Muscle of leg (tissue), 11 donors: ENCODE results near the gene CTBP2. TPM values are rescaled to one million over a fixed set of nuclear protein-coding genes. Genes with fewer than 3 reads are reported as not detected.

Experiments
- DNase-seq: peaks from one replicate; pipeline ENCODE4 v3.0.0; 2013
- H3K27ac ChIP-seq: one replicate; pipeline ENCODE4 v1.5.1; 2013; ENCODE audit warnings: mild to moderate bottlenecking, low read length, control low read depth
- H3K27me3 ChIP-seq: one replicate; pipeline ENCODE4 v1.6.1; 2013; ENCODE audit warnings: low read length; ENCODE audit not compliant: control insufficient read depth, insufficient read depth
- H3K36me3 ChIP-seq: one replicate; pipeline ENCODE4 v1.6.1; 2013; ENCODE audit warnings: low read length; ENCODE audit not compliant: control insufficient read depth, insufficient read depth
- H3K4me1 ChIP-seq: one replicate; pipeline ENCODE4 v1.6.1; 2013; ENCODE audit warnings: low read length; ENCODE audit not compliant: control insufficient read depth, insufficient read depth
- H3K4me3 ChIP-seq: one replicate; pipeline ENCODE4 v1.5.1; 2013; ENCODE audit warnings: low read length, control low read depth
- H3K9me3 ChIP-seq: replicated peaks from 2 replicates; pipeline ENCODE4 v1.6.1; 2013; ENCODE audit warnings: low read depth, low read length; ENCODE audit not compliant: control insufficient read depth
- WGBS: methylation state at CpG from one replicate; pipeline ENCODE4 v1.1.5; 2013; ENCODE audit warnings: missing lambda C conversion rate; ENCODE audit not compliant: insufficient coverage; 5-methylcytosine and 5-hydroxymethylcytosine counted together
- polyA plus RNA-seq, 8 donors: library from polyadenylated mRNA; unstranded; fragments of 120-200 nt; gene quantifications; one replicate each; pipeline versions ENCODE4 v1.2.1 to v1.2.3, GENCODE V29; 2013; ENCODE audit warnings: inconsistent platforms in 1 of 8, low replicate concordance in 1 of 8; ENCODE audit not compliant: insufficient read length in 8 of 8, insufficient read depth in 1 of 8
- total RNA-seq: library from RNA; stranded (reverse); fragments of 120-200 nt; gene quantifications from one replicate; pipeline ENCODE4 v1.2.4, GENCODE V29; 2013

Gene CTBP2
- total and polyA plus RNA-seq, 9 donors: 32.4 to 50.2 (median 41.0) TPM

DNA sequence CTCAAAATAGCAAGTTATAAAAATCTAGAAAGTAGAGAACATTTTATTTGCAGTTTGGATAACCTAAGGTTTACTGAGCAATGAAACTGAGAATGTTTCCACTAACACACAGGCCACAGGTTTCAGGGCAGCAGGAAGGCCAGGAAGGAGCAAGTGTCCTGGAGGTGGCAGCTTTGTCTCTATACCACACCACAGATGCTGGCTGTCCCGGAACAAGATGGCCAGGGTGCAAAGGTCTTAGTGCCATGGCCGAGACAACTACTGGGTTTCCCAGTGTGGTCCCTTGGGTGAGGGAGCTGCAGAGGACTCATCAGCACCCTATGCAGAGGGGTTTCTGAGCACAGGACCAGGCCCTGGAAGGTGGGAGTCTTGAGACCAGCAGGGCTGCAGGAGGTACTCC is 92.0 kb downstream of the CTBP2 start:
- 61% methylated on average over 2 of the region's 2 CpGs for whole genome bisulfite sequencing
- no peak overlapping the region for H3K27ac ChIP-seq
- DNase-seq: no peak
- H3K27me3 ChIP-seq: no peaks in the 10 kb centered on the region
- H3K36me3 ChIP-seq: peaks cover 20% of the 10 kb centered on the region
- H3K4me1 ChIP-seq: peaks cover 23% of the 10 kb centered on the region
- H3K4me3 ChIP-seq: no peak overlapping the region
- H3K9me3 ChIP-seq: no peaks in the 10 kb centered on the region

DNA sequence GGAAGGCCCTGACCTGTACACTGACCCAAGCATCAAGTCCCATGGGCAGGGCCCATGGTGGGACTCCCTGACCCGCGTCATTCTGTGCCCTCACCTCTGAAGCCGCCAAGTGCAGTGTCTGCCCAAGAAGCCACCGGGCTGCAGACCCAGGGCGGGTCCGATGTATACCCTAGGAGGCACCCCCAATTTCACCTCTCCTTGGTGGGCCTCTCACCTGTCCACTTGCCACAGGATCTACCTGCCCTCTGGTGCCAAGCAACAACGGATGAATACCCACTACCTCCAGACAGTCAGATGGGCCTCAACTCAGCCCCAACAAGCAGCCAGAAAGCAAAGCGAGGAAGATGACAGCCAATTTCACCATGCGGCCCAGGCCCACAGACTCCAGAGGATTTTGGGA is 92.6 kb downstream of the CTBP2 start:
- DNase-seq: no peak
- H3K4me1 ChIP-seq: peaks cover 29% of the 10 kb centered on the region
- H3K27ac ChIP-seq: no peak overlapping the region
- H3K36me3 ChIP-seq: peaks cover 20% of the 10 kb centered on the region
- H3K4me3 ChIP-seq: no peak overlapping the region
- WGBS: 93% methylated on average over 9 of the region's 9 CpGs
- no peaks in the 10 kb centered on the region for H3K9me3 ChIP-seq
- H3K27me3 ChIP-seq: no peaks in the 10 kb centered on the region

DNA sequence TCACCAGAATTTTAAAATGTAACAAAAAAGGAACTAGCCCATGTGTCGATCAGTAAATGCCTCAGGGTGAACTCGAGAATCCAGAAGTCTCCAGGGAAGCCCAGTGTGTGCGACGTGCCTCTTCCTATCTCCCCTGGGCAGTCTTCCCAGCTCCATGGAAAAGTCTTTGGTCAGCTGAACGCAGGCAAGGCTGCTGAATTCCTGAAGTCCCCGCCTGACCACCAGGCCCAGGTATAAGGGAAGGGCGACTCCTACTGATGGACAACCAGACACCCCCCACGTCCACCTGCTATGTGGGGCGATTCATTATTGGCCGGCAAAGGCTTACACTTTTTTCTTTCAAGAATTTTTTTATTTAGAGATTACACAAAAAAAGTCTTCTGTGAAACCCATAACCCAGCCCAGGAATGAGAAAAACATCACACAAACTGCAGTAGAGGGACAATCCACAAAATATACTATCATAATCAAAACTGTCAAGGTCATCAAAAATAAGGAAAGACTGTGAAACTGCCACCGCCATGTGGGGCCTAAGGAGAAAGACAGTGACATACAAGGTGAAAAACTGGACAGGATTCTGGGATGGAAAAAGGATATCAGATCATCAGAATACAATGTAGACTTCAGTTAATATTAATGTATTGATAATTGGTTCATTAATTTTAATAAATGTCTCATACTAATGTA is 93.5 kb downstream of the CTBP2 start:
- Histone ChIP-seq H3K36me3 (peaks cover 20% of the 10 kb centered on the region), H3K4me1 (peaks cover 38% of the 10 kb centered on the region), H3K9me3 (no peaks in the 10 kb centered on the region), H3K27ac (no peak overlapping the region), H3K4me3 (no peak overlapping the region), H3K27me3 (no peaks in the 10 kb centered on the region)
- WGBS: 85% methylated on average over 4 of the region's 11 CpGs
- no peak for DNase-seq

GRCh38 chr10:125064681-125065492 is 95.5 kb downstream of the CTBP2 start:
- 79% methylated on average over 2 of the region's 8 CpGs for WGBS
- Histone ChIP-seq H3K27me3 (no peaks in the 10 kb centered on the region), H3K27ac (peak overlapping the region; percentile 65), H3K36me3 (peaks cover 18% of the 10 kb centered on the region), H3K9me3 (no peaks in the 10 kb centered on the region), H3K4me1 (peaks cover 58% of the 10 kb centered on the region), H3K4me3 (no peak overlapping the region)
- peak; percentile 53 for DNase-seq

GRCh38 chr10:125063256-125063925 is 97.0 kb downstream of the CTBP2 start:
- peak overlapping the region; percentile 86 for H3K27ac ChIP-seq
- peaks cover 71% of the 10 kb centered on the region for H3K4me1 ChIP-seq
- 56% methylated on average over 12 of the region's 23 CpGs for WGBS
- H3K4me3 ChIP-seq: no peak overlapping the region
- H3K27me3 ChIP-seq: no peaks in the 10 kb centered on the region
- H3K9me3 ChIP-seq: no peaks in the 10 kb centered on the region
- H3K36me3 ChIP-seq: peaks cover 14% of the 10 kb centered on the region
- DNase-seq: no peak

DNA sequence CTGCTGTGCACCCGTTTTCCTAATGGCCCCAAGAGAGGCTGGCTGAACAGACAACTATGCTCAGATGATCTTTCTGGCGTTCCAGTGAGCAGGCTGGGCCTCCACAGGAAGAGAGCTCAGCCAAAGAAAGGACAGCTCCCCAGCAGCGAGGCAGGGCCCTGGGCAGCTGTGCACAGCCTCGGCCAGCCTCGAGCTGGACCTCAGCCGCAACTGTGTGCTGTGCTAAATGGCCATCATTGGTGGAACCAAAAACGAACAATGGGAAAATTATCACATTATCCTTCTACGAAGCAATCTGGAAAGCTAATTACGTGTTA is 97.5 kb downstream of the CTBP2 start:
- peak; percentile 84 for DNase-seq

GRCh38 chr10:125062227-125062913 is 98.0 kb downstream of the CTBP2 start:
- H3K36me3 ChIP-seq: peaks cover 10% of the 10 kb centered on the region
- WGBS: 79% methylated on average over 6 of the region's 18 CpGs
- no peaks in the 10 kb centered on the region for H3K9me3 ChIP-seq
- H3K4me3 ChIP-seq: no peak overlapping the region
- DNase-seq: no peak
- H3K4me1 ChIP-seq: peaks cover 81% of the 10 kb centered on the region
- H3K27me3 ChIP-seq: no peaks in the 10 kb centered on the region
- peak overlapping the region; percentile 86 for H3K27ac ChIP-seq

More for the DNA sequence above, 97.5 kb downstream of the CTBP2 start:
- no peaks in the 10 kb centered on the region for H3K27me3 ChIP-seq
- H3K36me3 ChIP-seq: peaks cover 12% of the 10 kb centered on the region
- H3K27ac ChIP-seq: peak overlapping the region; percentile 86
- H3K4me1 ChIP-seq: peaks cover 76% of the 10 kb centered on the region
- H3K9me3 ChIP-seq: no peaks in the 10 kb centered on the region
- 18% methylated on average over 8 of the region's 9 CpGs for WGBS
- H3K4me3 ChIP-seq: no peak overlapping the region

DNA sequence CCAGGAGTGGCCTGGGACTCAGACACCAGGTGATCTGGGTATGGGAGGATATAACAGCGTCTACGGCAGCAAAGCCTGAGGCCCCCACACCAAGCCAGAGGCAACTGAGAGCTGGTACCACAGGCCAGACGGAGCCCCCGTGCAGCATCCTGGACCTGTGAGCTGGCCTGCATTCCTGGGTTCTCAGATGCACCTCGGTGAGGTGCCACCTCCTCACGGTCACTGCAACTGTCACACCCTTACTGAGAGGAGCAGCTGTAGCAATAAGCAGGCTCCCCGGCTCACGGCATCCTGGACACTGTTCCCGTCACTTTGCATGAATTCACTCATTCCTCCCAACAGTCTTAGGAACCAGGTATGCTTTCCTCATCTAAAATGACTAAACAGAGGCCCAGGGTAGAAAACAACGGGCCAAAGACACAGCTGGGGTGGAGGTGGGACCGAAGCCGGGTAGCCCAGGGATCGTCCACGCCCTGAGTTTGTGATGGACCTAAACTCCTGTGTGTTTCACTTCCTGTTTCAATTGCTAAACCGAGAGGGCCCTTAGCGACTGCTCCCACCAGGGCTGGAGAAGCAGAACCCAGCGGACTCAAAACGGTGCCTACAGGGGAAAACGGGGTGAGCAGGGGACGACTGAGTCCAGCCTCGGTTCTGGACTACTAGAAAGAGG is 98.7 kb downstream of the CTBP2 start:
- peaks cover 88% of the 10 kb centered on the region for H3K4me1 ChIP-seq
- H3K27me3 ChIP-seq: no peaks in the 10 kb centered on the region
- H3K36me3 ChIP-seq: peaks cover 10% of the 10 kb centered on the region
- H3K9me3 ChIP-seq: no peaks in the 10 kb centered on the region
- no peak overlapping the region for H3K4me3 ChIP-seq
- WGBS: 45% methylated on average over 20 of the region's 21 CpGs
- H3K27ac ChIP-seq: peak overlapping the region; percentile 86
- no peak for DNase-seq

DNA sequence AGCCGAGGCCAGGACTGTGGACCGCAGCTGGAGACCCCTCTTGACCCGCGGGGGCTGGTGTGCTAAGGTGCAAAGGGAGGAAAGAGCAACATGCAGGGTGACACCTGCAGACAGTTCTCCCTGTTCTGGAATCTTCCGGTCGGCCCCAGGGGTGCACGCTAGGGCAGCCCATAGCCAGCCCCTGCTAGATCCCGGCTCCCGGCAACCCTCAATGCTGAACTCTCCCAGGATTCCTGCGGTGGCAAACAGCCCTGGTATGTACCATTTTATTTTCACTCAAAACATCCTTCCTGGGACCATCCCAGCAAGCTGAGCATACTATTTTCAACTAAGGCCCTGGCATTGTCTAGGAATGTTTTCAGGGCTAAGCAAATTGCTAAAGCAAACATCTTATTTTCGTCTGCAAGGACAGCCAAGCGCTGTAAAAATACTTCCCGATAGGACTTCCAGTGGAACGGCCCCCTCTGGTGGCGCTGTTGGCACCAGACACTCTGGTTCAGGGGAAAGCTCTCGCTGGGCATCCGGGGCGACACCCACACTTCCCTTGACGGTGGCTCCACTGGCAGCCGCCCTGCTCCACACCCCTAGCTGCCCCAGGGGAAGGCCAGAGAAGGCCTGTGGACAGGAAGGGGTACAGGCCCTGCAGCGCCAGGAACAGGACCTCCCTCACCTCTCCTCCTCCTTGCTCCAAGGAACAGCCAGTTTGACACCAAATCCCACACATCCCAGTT is 99.4 kb downstream of the CTBP2 start:
- Histone ChIP-seq H3K27ac (peak overlapping the region; percentile 86), H3K27me3 (no peaks in the 10 kb centered on the region), H3K9me3 (no peaks in the 10 kb centered on the region), H3K36me3 (peaks cover 8% of the 10 kb centered on the region), H3K4me1 (peaks cover 95% of the 10 kb centered on the region), H3K4me3 (no peak overlapping the region)
- DNase-seq: peak; percentile 92
- WGBS: 25% methylated on average over 19 of the region's 21 CpGs
